NCI-H446 (cell line): ENCODE data around the gene PRDM16.

Source experiments
- DNase-seq, 2 experiments: peaks; one replicate each; lab custom pipeline; 2025; lab: John Stamatoyannopoulos, UW

Gene PRDM16

GRCh38 chr1:3396411-3396810, 327.4 kb downstream of the PRDM16 start:
- DNase-seq: no peak

- no peak for DNase-seq
Observed at GRCh38 chr1:3397311-3397710, 328.3 kb downstream of the PRDM16 start.

- no peak for DNase-seq
Observed at GRCh38 chr1:3398396-3399140, 329.6 kb downstream of the PRDM16 start.

GRCh38 chr1:3399732-3400131, 330.7 kb downstream of the PRDM16 start:
- DNase-seq: no peak

GRCh38 chr1:3401585-3402257, 332.7 kb downstream of the PRDM16 start:
- no peak for DNase-seq

- no peak for DNase-seq
Observed at GRCh38 chr1:3402258-3403010, 333.4 kb downstream of the PRDM16 start.

- no peak for DNase-seq
Observed at GRCh38 chr1:3403011-3403345, 334.0 kb downstream of the PRDM16 start.

- no peak for DNase-seq
Observed at GRCh38 chr1:3403388-3404231, 334.6 kb downstream of the PRDM16 start.

GRCh38 chr1:3404301-3404700, 335.3 kb downstream of the PRDM16 start:
- DNase-seq: no peak

GRCh38 chr1:3404801-3405200, 335.8 kb downstream of the PRDM16 start:
- DNase-seq: no peak

- no peak for DNase-seq
Observed at GRCh38 chr1:3405491-3405890, 336.5 kb downstream of the PRDM16 start.

GRCh38 chr1:3405974-3406867, 337.2 kb downstream of the PRDM16 start:
- no peak for DNase-seq

- no peak for DNase-seq
Observed at GRCh38 chr1:3407021-3407420, 338.0 kb downstream of the PRDM16 start.

GRCh38 chr1:3408751-3409266, 339.8 kb downstream of the PRDM16 start:
- no peak for DNase-seq

GRCh38 chr1:3409366-3410141, 340.6 kb downstream of the PRDM16 start:
- no peak for DNase-seq

GRCh38 chr1:3410142-3410925, 341.3 kb downstream of the PRDM16 start:
- DNase-seq: peak in 1 of 2 experiments; percentile 18

- DNase-seq: no peak
Observed at GRCh38 chr1:3411806-3412205, 342.8 kb downstream of the PRDM16 start.

- no peak for DNase-seq
Observed at GRCh38 chr1:3412376-3412775, 343.4 kb downstream of the PRDM16 start.
